Measurements from ENCODE around the gene SLC16A3.

SLC16A3 gene

DNA sequence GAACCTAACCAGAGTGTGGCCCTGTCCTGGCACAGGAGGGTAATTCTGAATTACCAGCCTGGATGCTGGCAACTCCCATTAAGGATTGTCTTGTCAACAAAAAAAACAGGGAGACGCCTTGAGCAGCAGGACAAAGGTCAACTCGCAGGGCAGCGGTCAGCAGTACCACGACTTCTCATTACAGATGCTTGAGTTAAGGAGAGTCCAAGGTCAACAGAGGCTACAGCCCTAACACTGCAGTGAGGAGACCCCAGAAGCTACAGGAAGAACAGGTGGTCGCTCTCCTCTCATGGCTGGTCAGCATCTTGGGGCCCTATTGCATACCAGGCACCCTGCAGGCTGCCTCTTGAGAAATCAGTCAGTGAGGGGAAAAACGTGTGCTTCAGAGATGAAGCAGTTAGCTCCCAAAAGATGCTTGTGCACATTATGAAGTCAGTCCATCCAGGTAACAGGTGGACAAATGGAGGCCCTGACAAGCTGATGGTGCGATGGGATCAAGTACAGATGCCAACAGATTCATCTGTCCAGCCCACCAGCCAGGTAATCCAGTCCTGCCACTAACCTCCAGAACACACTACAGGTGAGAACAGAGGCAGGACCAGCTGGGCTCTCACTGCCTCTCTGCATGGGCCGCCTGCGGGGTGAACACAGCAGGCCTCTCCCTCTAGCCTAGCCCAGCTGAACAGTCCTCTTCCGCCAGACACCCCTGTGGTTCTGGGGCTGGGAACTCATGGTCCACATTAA is 40.5 kb downstream of the SLC16A3 start:
- no peak for DNase-seq (ENCODE audit: low spot score)

GRCh38 chr17:82269882-82270500 is 41.1 kb downstream of the SLC16A3 start:
- DNase-seq (ENCODE audit: low spot score) = no peak

- no peak for DNase-seq (ENCODE audit: low spot score)
Observed at GRCh38 chr17:82270651-82271050, 41.8 kb downstream of the SLC16A3 start.

DNA sequence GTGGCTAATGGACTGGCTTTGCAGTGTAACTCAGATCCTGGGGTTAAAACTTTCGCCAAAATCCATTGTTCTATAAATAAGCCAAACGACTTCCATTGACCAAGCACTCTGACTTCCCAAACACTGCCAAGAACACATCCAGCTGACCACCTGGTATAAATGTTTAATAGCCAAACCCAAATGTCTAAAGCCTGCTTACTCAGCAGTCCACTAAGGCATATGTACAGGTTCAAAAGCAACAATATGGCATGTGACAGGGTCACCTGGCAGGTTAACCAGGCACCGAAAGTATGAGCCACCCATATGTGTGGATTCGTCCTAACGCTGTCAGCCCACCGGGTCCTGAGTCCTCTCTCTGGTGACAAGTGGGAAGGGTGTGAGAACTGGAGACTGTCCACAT is 42.6 kb downstream of the SLC16A3 start:
- DNase-seq (ENCODE audit: low spot score) = no peak

DNA sequence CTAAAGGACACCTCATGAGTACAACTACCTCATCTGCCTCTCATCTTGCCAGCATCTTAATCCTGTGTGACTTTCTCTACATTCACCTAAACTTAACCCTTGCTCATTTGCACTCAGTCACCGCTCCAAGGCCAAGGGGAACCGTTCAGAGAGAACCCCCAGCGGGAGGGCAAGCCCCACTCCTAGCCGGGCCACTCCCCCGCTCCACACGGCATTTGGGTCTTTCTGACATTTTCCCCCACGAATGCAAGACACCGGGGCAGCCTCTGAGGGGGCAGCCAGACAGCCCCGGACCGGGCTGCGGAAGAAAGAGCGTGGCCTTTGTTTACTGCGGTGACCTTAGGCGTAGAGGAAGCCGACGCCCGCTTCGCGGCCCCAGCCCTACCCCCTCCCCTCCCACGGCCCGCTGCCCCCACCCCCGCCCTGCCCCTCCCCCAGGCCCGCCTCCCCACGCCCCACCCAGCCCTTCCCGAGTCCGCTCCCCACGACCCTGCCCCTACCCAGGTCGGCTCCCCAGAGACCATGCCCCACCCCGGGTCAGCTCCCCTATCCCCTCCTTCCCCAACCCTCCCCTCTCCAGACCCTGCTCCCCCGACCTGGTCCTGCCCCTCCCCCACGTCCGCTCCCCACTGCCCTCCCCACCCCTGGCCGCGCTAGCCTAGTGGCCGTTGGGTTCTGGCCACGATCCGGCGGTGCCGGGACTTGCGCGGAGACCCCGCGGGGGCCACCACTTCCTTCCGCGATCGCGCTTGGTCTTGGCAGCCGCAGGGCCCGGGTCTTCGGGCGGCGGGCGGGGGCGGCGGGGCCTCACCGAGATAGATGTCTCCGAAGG is 43.9 kb downstream of the SLC16A3 start:
- no peak for DNase-seq (ENCODE audit: low spot score)

GRCh38 chr17:82273327-82274133 is 44.7 kb downstream of the SLC16A3 start, which contains the start of gene CSNK1D:
TSS of gene CSNK1D (minus strand) at chr17:82273700. CDS start at chr17:82273381, 319 bp downstream.
- DNase-seq (ENCODE audit: low spot score) = peak; percentile 87

DNA sequence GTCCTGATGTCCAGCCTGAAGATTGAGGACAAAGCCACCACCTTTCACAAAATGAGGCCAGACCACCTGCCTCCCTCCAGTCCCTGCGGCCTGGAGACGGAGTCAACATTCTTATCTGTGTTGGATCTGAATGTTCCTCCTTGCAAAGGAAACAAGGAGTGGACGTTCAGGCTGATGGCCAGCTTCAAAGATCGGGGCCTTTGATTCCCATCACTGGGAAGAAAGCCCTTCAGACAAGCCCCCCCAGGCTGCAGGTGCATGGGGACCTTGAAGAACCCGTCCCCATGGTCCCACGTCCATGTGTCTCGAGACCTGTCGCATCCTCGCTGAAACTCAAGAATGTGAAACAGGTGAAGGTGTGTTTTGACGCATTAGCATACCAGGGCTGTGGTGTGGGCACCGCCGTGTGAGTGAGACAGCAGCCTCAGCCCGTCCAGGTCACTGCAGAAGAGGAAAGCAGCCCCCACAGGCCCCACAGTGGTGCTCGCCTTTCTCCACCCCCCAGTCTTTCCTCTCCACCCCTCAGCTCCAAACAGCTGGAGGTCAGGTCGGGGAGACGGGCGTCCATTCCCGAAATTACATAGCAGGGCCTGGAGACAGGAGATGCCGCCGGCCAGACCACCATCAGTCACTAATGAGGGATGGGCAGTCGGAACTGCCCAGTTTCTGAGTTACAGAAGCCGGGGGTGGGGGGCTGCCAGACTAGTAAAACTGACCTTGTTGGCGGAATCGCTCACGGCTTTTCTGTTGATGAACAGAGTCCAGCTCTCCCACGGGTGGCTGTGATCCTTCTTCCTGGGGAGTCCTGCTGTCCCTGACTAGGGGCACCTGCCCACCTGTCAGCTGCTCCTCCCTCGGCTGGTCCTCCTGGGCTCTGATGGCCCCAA is 45.5 kb downstream of the SLC16A3 start:
- no peak for DNase-seq (ENCODE audit: low spot score)

DNA sequence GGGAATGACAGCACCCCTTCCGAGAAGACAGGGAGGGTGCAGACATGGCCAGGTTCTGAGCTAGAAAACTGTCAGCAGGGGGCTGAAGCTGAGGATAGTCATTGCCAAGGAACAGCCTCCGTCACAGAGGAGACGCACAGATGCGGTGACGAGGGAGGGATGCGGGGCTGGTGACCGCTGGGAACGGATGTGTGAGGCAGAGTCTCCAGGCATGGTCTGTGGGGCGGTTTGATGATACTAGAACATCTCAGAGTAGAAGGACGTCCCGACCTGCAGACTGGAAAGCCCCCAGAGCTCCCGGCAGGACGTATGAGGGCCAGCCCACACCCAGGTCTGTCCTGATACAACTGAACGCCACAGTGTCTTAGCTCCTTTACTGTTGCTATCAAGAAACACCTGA is 46.5 kb downstream of the SLC16A3 start:
- DNase-seq (ENCODE audit: low spot score) = no peak

GRCh38 chr17:82276938-82277337 is 48.1 kb downstream of the SLC16A3 start:
- DNase-seq (ENCODE audit: low spot score) = no peak

DNA sequence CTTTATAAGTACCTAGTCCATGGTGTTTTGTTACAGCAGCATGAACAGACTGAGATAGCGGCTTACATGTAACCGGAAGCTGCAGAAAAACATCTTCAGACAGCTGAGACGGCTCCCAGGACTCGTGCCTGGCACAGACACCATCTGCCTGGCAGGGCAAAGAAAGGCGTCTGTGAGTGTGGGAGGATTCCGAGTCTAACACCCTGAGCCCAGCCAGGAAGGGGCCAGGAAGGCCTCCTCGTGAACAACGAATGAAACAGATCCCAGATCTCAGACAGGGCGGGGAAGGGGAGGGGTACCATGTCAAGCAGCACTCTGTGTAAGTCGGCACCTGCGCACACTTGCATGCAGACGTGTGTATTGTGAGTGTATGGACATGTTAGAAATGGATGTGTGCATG is 49.0 kb downstream of the SLC16A3 start:
- no peak for DNase-seq (ENCODE audit: low spot score)

GRCh38 chr17:82278308-82278707 is 49.5 kb downstream of the SLC16A3 start:
- DNase-seq (ENCODE audit: low spot score) = no peak

GRCh38 chr17:82278786-82279391 is 50.0 kb downstream of the SLC16A3 start:
- no peak for DNase-seq (ENCODE audit: low spot score)

DNA sequence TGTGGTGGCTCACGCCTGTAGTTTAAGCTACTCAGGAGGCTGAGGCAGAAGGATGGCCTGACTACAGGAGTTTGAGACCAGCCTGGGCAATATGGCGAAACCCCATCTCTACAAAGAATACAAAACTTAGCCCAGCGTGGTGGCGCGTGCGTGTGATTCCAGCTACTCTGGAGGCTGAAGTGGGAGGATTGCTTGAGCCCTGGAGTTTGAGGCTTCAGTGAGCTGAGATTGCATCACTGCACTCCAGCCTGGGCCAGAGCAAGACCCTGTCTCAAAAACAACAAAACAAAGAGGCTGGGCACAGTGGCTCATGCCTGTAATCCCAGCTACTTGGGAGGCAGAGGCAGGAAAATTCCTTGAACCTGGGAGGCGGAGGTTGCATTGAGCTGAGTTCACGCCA is 51.7 kb downstream of the SLC16A3 start:
- no peak for DNase-seq (ENCODE audit: low spot score)

DNA sequence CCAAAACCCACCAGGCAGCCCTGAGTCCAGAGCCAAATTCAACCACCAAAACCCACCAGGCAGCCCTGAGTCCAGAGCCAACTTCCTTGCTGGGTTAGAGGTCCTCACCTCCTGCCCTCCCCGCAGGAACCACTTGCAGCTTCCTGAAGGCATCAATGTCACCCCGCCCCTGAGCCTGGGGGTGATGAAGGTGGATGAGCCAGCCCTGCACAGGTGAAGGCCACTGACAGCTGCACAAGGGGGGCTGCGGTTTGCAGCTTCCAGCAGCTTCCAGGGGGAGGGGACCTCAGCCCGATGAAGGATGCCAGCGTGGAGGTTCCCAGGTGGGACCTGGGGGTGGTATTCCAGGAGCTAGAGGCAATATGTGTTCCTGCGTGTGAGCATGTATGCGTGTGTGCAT is 52.2 kb downstream of the SLC16A3 start:
- DNase-seq (ENCODE audit: low spot score) = no peak

DNA sequence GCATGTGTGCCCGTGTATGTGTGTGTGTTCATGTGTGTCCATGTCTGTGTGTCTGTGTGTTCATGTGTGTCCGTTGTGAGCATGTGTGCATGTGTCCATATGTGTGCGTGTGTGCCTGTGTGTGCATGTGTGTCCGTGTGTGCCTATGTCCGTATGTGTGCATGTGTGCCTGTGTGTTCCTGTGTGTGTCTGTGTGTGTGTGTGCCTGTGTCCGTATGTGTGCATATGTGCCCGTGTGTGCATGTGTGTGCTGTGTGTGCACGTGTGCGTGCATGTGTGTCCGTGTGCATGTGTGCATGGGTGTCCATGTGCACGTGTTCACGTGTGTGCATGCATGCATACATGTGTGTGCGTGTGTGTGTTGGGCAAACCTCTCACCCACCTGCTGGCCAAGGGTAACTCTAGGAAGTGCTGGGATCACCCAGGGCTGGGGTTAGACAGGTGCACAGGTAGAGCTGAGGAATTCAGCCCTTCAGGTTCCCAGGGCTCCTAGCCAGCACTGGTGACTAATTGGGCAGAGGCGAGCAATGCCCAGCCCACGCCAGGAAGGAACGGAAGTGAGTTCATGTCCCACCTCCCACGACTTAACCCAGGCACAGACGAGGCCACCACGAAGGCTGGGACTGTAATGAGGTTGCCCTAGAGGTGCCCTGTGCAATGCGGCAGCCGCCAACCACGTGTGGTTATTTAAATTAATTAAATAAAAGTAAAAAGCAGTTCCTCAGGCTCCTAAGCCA is 52.8 kb downstream of the SLC16A3 start:
- DNase-seq (ENCODE audit: low spot score) = no peak

DNA sequence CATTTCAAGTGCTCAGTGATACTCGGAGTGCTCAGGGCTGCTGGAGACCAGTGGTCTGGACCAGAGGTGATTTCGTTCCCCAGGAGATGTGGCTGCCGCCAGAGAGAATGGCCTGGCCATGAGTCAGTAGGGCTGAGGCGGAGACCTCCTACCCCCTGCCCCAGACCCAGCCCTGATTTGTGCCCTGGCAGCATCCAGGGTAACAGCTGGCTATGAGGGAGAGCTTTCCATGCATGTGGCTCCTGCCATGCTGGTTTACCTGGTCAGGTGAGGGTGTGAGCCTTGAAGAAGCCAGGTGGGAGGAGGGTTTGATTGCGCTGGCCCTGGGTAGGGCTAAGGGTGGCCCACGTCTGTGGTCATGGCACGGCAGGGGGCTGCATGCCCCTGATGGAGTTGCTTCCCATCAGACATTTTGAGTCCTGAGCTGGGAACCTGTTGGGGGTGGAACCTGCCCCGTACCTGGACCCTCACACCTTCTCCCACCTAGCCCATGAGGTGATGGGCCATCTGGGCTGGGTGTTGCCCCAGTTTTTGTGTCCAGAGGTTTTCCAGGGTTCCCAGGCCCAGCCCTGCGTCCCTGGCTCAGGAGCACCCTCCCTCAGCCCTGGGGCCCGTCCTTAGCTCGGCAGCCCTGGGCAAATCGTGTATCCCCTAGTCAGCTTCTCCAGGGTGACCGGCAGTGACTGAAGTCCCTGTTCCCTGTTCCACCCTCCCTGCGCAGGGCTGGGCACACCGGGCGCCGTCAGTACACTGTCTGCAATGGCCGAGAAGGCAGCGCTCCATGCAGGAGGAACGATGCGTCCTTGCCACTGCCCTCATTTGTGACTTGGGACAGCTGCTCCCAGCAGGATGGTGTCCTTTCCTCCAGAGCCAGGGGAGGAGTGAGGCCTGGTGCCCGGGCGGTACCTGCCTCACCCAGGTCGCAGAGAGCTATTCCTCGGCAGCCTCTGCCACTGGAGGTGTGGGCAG is 53.7 kb downstream of the SLC16A3 start:
- no peak for DNase-seq (ENCODE audit: low spot score)

DNA sequence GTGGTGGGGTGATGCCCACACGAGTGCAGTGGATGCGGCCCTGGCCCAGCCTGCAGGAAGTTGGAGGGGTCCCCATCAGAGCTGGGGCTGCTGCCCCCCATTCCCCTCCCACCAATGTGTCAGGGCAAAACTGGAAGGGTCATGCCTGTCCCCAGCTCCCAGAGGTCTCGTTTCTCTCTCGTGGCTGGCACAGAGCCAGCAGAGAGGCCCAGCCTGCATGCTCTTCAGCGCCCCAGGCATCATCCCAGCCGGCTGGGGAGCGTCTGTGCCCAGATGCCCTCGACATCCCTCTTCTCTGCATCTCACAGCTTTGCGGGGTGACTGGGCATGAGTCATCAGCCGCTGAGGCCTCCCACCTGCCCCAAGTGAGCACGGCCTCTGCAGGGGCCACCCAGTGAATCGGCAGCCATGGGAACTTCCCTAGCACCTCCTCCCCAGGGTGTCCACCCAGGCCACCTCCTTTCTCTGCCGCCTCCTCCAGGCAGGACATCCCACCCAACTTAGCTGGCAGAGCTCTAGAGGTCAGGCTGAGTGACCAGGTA is 54.4 kb downstream of the SLC16A3 start:
- DNase-seq (ENCODE audit: low spot score) = no peak

GRCh38 chr17:82285141-82285540 is 56.3 kb downstream of the SLC16A3 start:
- DNase-seq (ENCODE audit: low spot score) = no peak
